Thyroid gland (tissue), 4 donors: ENCODE measurements around the gene AHNAK2. TPM values are rescaled to one million over a fixed set of nuclear protein-coding genes. Genes with fewer than 3 reads are reported as not detected.

Experiments used
- DNase-seq, 2 donors: peaks; one replicate each; pipeline ENCODE4 v3.0.0-alpha.2; 2019
- H3K27ac ChIP-seq, 3 donors: fragments of 200-600 bp; sonication (generic); 1 replicate in 2 of 3; 2 replicates in 1 of 3; pipeline ENCODE4 v1.5.1; 2016 to 2019; ENCODE audit warnings: mild to moderate bottlenecking in 1 of 3, moderate library complexity in 1 of 3
- H3K27me3 ChIP-seq: fragments of 200-600 bp; sonication (generic); one replicate; pipeline ENCODE4 v1.5.1; 2019
- H3K36me3 ChIP-seq, 2 donors: fragments of 200-600 bp; sonication (generic); one replicate each; pipeline ENCODE4 v1.5.1; 2016 to 2019
- H3K4me1 ChIP-seq, 2 donors: fragments of 200-600 bp; sonication (generic); one replicate each; pipeline ENCODE4 v1.5.1; 2017 to 2019
- H3K4me3 ChIP-seq, 3 donors: fragments of 200-600 bp; sonication (generic); replicated peaks in 1 of 3; 1 replicate in 2 of 3; 2 replicates in 1 of 3; pipeline ENCODE4 v1.5.1; 2016; ENCODE audit warnings: mild to moderate bottlenecking in 1 of 3
- H3K9me3 ChIP-seq: fragments of 200-600 bp; sonication (generic); one replicate; pipeline ENCODE4 v1.5.1; 2017
- CTCF ChIP-seq, 6 experiments: fragments of 200-600 bp in 3 of 6; fragments of 450-650 bp in 3 of 6; sonication (generic) in 3 of 6; IDR thresholded peaks; one replicate each; pipeline ENCODE4 v1.5.1; 2016 to 2019; ENCODE audit warnings: antibody characterized with exemption in 6 of 6, mild to moderate bottlenecking in 2 of 6, inconsistent platforms in 1 of 6, moderate library complexity in 1 of 6
- POLR2A ChIP-seq, 2 donors: fragments of 450-650 bp; IDR thresholded peaks; one replicate each; pipeline ENCODE4 v1.6.1; 2017; ENCODE audit warnings: antibody characterized with exemption in 2 of 2, mild to moderate bottlenecking in 2 of 2, moderate library complexity in 1 of 2
- WGBS, 2 donors: methylation state at CpG; one replicate each; pipeline ENCODE4 v1.1.5; 2017; 5-methylcytosine and 5-hydroxymethylcytosine counted together
- intact Hi-C: fragments of 100-400 bp; cut with DNase I; formaldehyde crosslinking; loops from one replicate; pipeline ENCODE4 v1.15.1; 2023
- total RNA-seq, 4 donors: library from RNA; depleted of rRNA; stranded (reverse); fragments of >200 nt; gene quantifications; one replicate each; pipeline ENCODE4 v1.2.3, GENCODE V29; 2016

AHNAK2 gene
- total RNA-seq, 4 donors from 2014 or later: 3.7 to 12.5 (median 6.9) TPM

DNA sequence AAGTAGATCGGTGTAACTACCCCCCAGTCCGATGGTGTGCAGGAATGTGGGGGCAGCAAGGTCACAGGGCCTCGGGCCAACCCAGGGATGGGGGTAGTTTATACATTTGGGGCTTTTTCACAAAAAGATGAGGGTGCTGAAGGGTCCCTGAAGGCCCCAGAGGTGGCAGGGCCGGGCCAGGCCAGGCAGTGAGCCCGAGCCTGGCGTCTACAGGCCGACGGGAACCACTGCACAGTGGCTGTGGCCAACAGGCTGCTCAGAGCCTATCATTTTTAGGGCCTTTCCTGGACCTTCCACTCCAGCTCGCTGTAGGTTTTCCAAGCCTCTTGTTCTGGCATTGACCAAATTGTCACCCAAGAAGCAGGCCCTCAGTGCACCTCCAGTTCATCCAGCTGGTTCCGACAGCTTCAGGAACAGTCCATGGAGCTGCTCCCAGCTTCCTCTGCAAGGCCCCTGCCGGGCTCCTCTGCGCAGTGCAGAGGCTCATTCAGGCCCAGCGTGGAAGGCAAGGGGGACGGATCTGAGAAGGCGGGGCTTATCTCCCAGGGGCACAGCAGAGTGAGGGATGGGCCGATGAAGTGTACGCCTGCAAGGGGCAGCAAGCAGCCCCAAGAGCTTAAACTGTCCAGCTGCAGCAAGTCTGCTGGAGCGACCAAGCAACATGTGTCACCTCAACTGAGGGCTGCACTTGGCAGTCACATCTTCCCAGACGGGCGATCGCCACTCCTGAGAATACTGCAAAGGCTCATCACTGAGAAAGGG is 28.8 kb upstream of the AHNAK2 start:
- Histone ChIP-seq H3K27me3 (no peaks in the 10 kb centered on the region), H3K4me3 (no peak overlapping the region), H3K27ac (no peak overlapping the region), H3K36me3 (peaks cover 8 to 13% of the 10 kb centered on the region in 2 donors), H3K9me3 (no peaks in the 10 kb centered on the region), H3K4me1 (peaks cover 0 to 4% of the 10 kb centered on the region in 2 donors)
- no peak for TF ChIP-seq CTCF (IDR thresholded peaks at IDR 0.05)
- TF ChIP-seq POLR2A (IDR thresholded peaks at IDR 0.05): no peak
- DNase-seq: no peak
- 85% methylated on average over 18 to 21 of the region's 21 CpGs for WGBS, 2 donors
- intact Hi-C loops: no loop called here

GRCh38 chr14:105005929-105006830 is 28.0 kb upstream of the AHNAK2 start:
- H3K27me3 ChIP-seq: no peaks in the 10 kb centered on the region
- WGBS, 2 donors: 85 to 91% methylated on average over 15 to 16 of the region's 21 CpGs
- H3K9me3 ChIP-seq: no peaks in the 10 kb centered on the region
- H3K36me3 ChIP-seq: peaks cover 5 to 11% of the 10 kb centered on the region in 2 donors
- H3K4me1 ChIP-seq: no peaks in the 10 kb centered on the region
- no peak overlapping the region for H3K27ac ChIP-seq
- no peak for DNase-seq
- H3K4me3 ChIP-seq: no peak overlapping the region
- intact Hi-C loops: no loop called here
- TF ChIP-seq CTCF (IDR thresholded peaks at IDR 0.05): no peak
- no peak for TF ChIP-seq POLR2A (IDR thresholded peaks at IDR 0.05)

GRCh38 chr14:105005329-105005928 is 27.3 kb upstream of the AHNAK2 start:
- no peak for DNase-seq
- Histone ChIP-seq H3K27ac (no peak overlapping the region), H3K9me3 (no peaks in the 10 kb centered on the region), H3K27me3 (no peaks in the 10 kb centered on the region), H3K36me3 (peaks cover 0 to 5% of the 10 kb centered on the region in 2 donors), H3K4me3 (no peak overlapping the region), H3K4me1 (no peaks in the 10 kb centered on the region)
- TF ChIP-seq CTCF (IDR thresholded peaks at IDR 0.05) (no peak), POLR2A (IDR thresholded peaks at IDR 0.05) (no peak)
- intact Hi-C loops: no loop called here
- 90% methylated on average over 8 to 18 of the region's 20 CpGs for whole genome bisulfite sequencing, 2 donors

GRCh38 chr14:104999361-104999760 is 21.2 kb upstream of the AHNAK2 start:
- intact Hi-C loops: no loop called here
- H3K4me3 ChIP-seq: no peak overlapping the region
- no peaks in the 10 kb centered on the region for H3K4me1 ChIP-seq
- TF ChIP-seq CTCF (IDR thresholded peaks at IDR 0.05) (no peak), POLR2A (IDR thresholded peaks at IDR 0.05) (no peak)
- WGBS, 2 donors: 93 to 100% methylated on average over 3 of the region's 3 CpGs
- H3K27ac ChIP-seq: no peak overlapping the region
- H3K36me3 ChIP-seq: peaks cover 10 to 13% of the 10 kb centered on the region in 2 donors
- DNase-seq: no peak
- H3K9me3 ChIP-seq: no peaks in the 10 kb centered on the region
- H3K27me3 ChIP-seq: no peaks in the 10 kb centered on the region
